ENCODE results near the gene FOXP4. TPM values are rescaled to one million over a fixed set of nuclear protein-coding genes. Genes with fewer than 3 reads are reported as not detected.

The FOXP4 gene
- polyA plus RNA-seq, 1 experiment, result 1.9 TPM

- Histone ChIP-seq H3K27me3 (ENCODE audit: control insufficient read depth, insufficient read depth, low read length) (peaks cover 24% of the 10 kb centered on the region), H3K4me3 (ENCODE audit: low read depth, low read length) (no peak overlapping the region), H3K9me3 (ENCODE audit: control insufficient read depth, insufficient read depth, low read length) (no peaks in the 10 kb centered on the region; the same call in 1 of the 2 replicates), H3K27ac (ENCODE audit: low read depth, low read length) (no peak overlapping the region)
- CTCF ChIA-PET, result interaction anchor here (0.6 to 0.9 kb wide), 2 partner anchors 15 to 49 kb away, joined by 3 read pairs; no protein-coding TSS in a partner anchor
- no peak for DNase-seq (ENCODE audit: low read depth, low spot score)
- TF ChIP-seq CTCF (IDR thresholded peaks at IDR 0.05; ENCODE audit: low read depth, low read length), result no peak
- POLR2A ChIA-PET, result interaction anchor here (0.6 kb wide), 1 partner anchor 243 kb away, joined by 3 read pairs; no protein-coding TSS in a partner anchor
Observed at GRCh38 chr6:41651246-41651961, 105.2 kb downstream of the FOXP4 start.

Small RNA genes within 50 kb of the gene (small RNA-seq; reads per million reads assigned to genes)
- gene MIR4641 (ENCODE audit: insufficient read length, low read depth), result not detected

Other genes with a start within 250 kb of the FOXP4 start
- not detected in 2 replicates for gene NCR2, start 210.8 kb upstream of the FOXP4 start, polyA plus RNA-seq (2011; rRNA removed)
- gene MDFI, start 92.1 kb downstream of the FOXP4 start, polyA plus RNA-seq (2011; rRNA removed), result 0.19 and 0.35 TPM in 2 replicates
- gene TFEB, start 189.2 kb downstream of the FOXP4 start, polyA plus RNA-seq (2011; rRNA removed), result 3.9 and 4.3 TPM in 2 replicates
- gene PGC, start 201.0 kb downstream of the FOXP4 start, polyA plus RNA-seq (2011; rRNA removed), result not detected in 2 replicates
- 2.2 and 2.6 TPM in 2 replicates for gene FRS3, start 233.5 kb downstream of the FOXP4 start, polyA plus RNA-seq (2011; rRNA removed)
- 0.12 TPM in 1 of 2 replicates, not detected in the other for gene PRICKLE4, start 234.4 kb downstream of the FOXP4 start, polyA plus RNA-seq (2011; rRNA removed)
- gene TOMM6, start 241.3 kb downstream of the FOXP4 start, polyA plus RNA-seq (2011; rRNA removed), result 165 and 192 TPM in 2 replicates